ENCODE data around the gene SNTB2. TPM values are rescaled to one million over a fixed set of nuclear protein-coding genes. Genes with fewer than 3 reads are reported as not detected.

SNTB2 gene
- total RNA-seq, 4 donors from 2014 or later, result 35.8 to 81.6 (median 57.8) TPM

DNA sequence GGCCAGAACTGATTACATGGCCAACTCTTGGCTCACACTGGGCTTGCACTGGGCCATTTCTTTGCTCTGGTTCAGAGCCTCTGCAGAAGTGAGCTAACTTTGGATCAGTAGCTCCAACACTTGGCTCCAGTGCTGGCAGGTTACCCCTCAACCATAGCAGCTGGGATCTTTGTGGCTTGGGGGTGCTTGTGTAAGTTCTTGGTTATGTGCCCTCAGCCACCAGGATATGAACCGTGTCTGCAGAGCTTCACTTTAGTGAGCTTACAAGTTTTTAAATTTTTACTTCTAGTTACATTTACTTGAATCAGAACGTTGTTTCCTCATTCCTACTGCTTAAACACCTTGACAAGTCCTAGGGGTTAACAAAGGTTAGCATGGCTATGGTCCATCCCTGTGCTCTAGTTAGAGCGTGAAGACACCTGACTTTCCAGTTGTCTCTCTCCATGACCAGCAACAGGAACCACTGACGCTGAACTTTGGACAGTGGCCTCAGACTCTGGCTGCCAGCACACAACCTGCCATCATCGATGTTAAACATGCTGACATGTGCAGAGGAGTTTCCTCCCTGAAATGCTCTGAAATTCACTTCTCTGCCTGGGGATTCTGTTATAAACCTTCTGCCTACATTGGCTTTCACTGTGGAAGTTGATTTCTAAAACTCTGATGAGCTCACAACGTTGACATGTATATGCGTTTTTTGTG lies 139.4 kb downstream of the SNTB2 start:
- H3K27me3 ChIP-seq, result no peaks in the 10 kb centered on the region
- no peak overlapping the region for H3K27ac ChIP-seq
- no peak overlapping the region for H3K4me3 ChIP-seq
- 53% methylated on average over 7 of the region's 7 CpGs for WGBS
- peaks cover 36% of the 10 kb centered on the region for H3K4me1 ChIP-seq
- TF ChIP-seq, protein P1, sequence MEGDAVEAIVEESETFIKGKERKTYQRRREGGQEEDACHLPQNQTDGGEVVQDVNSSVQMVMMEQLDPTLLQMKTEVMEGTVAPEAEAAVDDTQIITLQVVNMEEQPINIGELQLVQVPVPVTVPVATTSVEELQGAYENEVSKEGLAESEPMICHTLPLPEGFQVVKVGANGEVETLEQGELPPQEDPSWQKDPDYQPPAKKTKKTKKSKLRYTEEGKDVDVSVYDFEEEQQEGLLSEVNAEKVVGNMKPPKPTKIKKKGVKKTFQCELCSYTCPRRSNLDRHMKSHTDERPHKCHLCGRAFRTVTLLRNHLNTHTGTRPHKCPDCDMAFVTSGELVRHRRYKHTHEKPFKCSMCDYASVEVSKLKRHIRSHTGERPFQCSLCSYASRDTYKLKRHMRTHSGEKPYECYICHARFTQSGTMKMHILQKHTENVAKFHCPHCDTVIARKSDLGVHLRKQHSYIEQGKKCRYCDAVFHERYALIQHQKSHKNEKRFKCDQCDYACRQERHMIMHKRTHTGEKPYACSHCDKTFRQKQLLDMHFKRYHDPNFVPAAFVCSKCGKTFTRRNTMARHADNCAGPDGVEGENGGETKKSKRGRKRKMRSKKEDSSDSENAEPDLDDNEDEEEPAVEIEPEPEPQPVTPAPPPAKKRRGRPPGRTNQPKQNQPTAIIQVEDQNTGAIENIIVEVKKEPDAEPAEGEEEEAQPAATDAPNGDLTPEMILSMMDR (IDR thresholded peaks at IDR 0.05), result no peak
- TF ChIP-seq POLR2A (IDR thresholded peaks at IDR 0.05) (no peak), POLR2AphosphoS5 (IDR thresholded peaks at IDR 0.05) (no peak), EP300 (IDR thresholded peaks at IDR 0.05) (no peak)
- no peak for DNase-seq (ENCODE audit: low spot score in 2 of 2)
- peaks cover 52% of the 10 kb centered on the region for H3K36me3 ChIP-seq
- no peaks in the 10 kb centered on the region for H3K9me3 ChIP-seq

DNA sequence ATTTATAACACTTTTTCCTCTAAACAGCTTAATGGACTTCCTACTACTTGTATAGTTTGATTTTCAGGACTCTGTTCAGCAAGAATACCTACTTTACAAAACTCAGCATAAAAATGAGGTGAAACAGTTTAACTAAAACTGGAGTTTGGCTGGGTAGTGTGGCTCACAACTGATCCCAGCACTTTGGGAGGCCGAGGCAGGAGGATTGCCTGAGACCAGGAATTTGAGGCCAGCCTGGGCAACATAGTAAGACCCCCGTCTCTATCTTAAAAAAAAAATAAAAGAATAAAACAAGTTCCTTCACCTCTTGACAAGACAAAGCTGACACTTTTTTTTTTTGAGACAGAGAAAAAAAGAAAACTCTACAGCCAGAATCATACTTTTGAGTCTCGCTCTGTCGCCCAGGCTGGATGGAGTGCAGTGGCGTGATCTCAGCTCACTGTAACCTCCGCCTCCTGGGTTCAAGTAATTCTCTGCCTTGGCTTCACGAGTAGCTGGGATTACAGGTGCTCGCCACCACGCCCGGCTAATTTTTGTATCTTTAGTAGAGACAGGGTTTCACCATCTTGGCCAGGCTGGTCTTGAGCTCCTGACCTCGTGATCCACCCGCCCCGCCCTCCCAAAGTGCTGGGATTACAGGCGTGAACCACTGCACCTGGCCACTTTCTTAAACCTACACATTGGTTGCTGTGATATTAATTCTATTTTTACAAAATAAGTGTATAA lies 140.8 kb downstream of the SNTB2 start:
- H3K4me1 ChIP-seq, result peaks cover 36% of the 10 kb centered on the region
- H3K27ac ChIP-seq, result no peak overlapping the region
- no peaks in the 10 kb centered on the region for H3K27me3 ChIP-seq
- TF ChIP-seq, protein P1 (IDR thresholded peaks at IDR 0.05), result no peak
- TF ChIP-seq POLR2A (IDR thresholded peaks at IDR 0.05) (no peak), POLR2AphosphoS5 (IDR thresholded peaks at IDR 0.05) (no peak), EP300 (IDR thresholded peaks at IDR 0.05) (no peak)
- H3K4me3 ChIP-seq, result no peak overlapping the region
- H3K36me3 ChIP-seq, result peaks cover 40% of the 10 kb centered on the region
- no peak for DNase-seq (ENCODE audit: low spot score in 2 of 2)
- H3K9me3 ChIP-seq, result no peaks in the 10 kb centered on the region
- 88% methylated on average over 14 of the region's 14 CpGs for WGBS

DNA sequence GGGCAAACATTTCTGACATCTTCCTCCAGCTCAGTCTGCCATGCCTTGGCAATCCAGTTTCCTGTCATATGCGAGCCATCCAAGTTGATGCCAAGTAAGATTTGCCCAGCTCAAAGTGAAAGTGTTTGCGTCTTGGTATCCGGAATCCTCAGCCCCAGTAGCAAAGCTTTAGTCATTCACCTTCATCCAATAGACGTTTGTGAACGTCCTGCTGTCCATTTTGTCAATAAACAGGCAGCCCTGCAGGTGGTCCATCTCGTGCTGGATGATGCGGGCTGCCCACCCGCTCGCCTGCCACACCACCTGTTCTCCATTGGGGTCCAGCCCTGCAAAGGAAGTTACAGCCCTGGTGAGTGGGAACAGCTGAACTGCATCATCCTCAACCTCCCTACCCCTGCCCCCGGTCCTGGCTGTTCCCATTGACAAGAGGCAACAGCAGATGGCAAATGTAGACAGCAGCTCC lies 141.9 kb downstream of the SNTB2 start:
- H3K36me3 ChIP-seq, result peaks cover 38% of the 10 kb centered on the region
- H3K9me3 ChIP-seq, result no peaks in the 10 kb centered on the region
- WGBS, result 44% methylated on average over 10 of the region's 10 CpGs
- peak overlapping the region; percentile 94 for H3K4me3 ChIP-seq
- peaks cover 36% of the 10 kb centered on the region for H3K4me1 ChIP-seq
- no peak overlapping the region for H3K27ac ChIP-seq
- no peak for DNase-seq (ENCODE audit: low spot score in 2 of 2)
- no peak for TF ChIP-seq POLR2A (IDR thresholded peaks at IDR 0.05)
- TF ChIP-seq, protein P1 (IDR thresholded peaks at IDR 0.05), result no peak
- TF ChIP-seq POLR2AphosphoS5 (IDR thresholded peaks at IDR 0.05), result no peak
- no peak for TF ChIP-seq EP300 (IDR thresholded peaks at IDR 0.05)
- H3K27me3 ChIP-seq, result no peaks in the 10 kb centered on the region

DNA sequence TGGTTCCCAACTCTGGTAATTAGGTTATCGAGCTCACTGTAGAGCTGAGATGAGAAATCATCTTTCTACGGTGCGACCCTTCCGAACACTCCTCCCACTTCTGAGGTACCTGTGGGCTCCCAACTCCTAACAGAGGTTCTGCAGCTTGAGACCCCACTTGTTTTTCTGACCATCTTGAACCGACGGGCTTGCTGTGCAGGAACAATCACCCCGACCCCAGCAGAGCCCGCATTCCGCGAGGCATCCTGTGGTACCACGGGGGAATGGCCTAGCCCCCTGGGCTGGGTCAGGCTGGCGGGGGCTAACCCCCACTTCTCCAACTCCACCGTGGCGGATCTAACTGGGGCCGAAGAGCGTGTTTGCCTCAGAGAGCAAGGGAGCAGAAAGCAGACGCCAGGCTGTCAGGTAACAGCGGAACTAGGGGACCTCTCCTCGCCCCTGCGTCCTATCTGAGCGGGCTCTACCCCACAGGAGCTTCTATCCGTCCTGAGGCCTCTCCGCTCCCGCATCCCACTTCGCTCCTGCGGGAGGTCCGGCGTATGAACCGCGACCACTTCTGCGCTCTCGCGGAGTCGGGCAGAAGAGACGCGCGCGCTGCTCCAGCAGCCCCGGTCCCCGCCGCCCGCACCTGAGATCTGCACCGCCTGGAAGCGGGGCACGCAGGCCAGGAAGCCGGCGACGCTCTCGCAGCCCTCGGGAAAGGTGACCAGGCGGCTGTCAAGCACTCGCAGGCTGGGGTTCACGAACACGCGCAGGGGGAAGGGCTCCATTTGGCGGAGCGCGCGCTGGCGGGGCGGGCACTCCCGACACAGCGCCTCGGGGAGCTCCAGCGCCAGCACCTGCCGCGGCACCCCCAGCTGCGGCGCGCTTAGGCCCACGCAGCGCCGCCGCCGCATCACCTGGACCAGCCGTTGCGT lies 142.7 kb downstream of the SNTB2 start:
- DNase-seq (ENCODE audit: low spot score in 2 of 2), result no peak
- Histone ChIP-seq H3K27me3 (no peaks in the 10 kb centered on the region), H3K9me3 (no peaks in the 10 kb centered on the region), H3K27ac (peak overlapping the region; percentile 92), H3K4me1 (peaks cover 28% of the 10 kb centered on the region), H3K4me3 (peak overlapping the region; percentile 94), H3K36me3 (peaks cover 38% of the 10 kb centered on the region)
- WGBS, result 41% methylated on average over 8 of the region's 77 CpGs
- no peak for TF ChIP-seq EP300 (IDR thresholded peaks at IDR 0.05)
- TF ChIP-seq, protein P1 (IDR thresholded peaks at IDR 0.05), result no peak
